ENCODE results near the gene KAT5.
"Not testable (repeated sequence)": the region's sequence is repeated elsewhere in the genome, so short reads cannot be mapped to it uniquely, and the experiment has no call there.

Gene KAT5

GRCh38 chr11:65744026-65744698 lies 32.1 kb downstream of the KAT5 start:
- DNase-seq (ENCODE audit: low read depth in 3 of 3) = no peak

GRCh38 chr11:65744699-65745042 lies 32.6 kb downstream of the KAT5 start:
- no peak for DNase-seq (ENCODE audit: low read depth in 3 of 3)

- DNase-seq (ENCODE audit: low read depth in 3 of 3) = no peak
Observed at GRCh38 chr11:65745049-65745448, 33.0 kb downstream of the KAT5 start.

- DNase-seq (ENCODE audit: low read depth in 3 of 3) = not testable (repeated sequence)
Observed at GRCh38 chr11:65762169-65762568, 50.1 kb downstream of the KAT5 start.

GRCh38 chr11:65762816-65763215 lies 50.8 kb downstream of the KAT5 start:
- DNase-seq (ENCODE audit: low read depth in 3 of 3) = not testable (repeated sequence)

- no peak for DNase-seq (ENCODE audit: low read depth in 3 of 3)
Observed at GRCh38 chr11:65764434-65764833, 52.4 kb downstream of the KAT5 start.

GRCh38 chr11:65766535-65766934 lies 54.5 kb downstream of the KAT5 start:
- no peak for DNase-seq (ENCODE audit: low read depth in 3 of 3)

GRCh38 chr11:65767406-65767805 lies 55.4 kb downstream of the KAT5 start:
- DNase-seq (ENCODE audit: low read depth in 3 of 3) = no peak

- not testable (repeated sequence) for DNase-seq (ENCODE audit: low read depth in 3 of 3)
Observed at GRCh38 chr11:65767806-65768205, 55.8 kb downstream of the KAT5 start.
